Measurements from ENCODE around the gene SSH2.
"Not testable (repeated sequence)": the region's sequence is repeated elsewhere in the genome, so short reads cannot be mapped to it uniquely, and the experiment has no call there.

Gene SSH2

DNA sequence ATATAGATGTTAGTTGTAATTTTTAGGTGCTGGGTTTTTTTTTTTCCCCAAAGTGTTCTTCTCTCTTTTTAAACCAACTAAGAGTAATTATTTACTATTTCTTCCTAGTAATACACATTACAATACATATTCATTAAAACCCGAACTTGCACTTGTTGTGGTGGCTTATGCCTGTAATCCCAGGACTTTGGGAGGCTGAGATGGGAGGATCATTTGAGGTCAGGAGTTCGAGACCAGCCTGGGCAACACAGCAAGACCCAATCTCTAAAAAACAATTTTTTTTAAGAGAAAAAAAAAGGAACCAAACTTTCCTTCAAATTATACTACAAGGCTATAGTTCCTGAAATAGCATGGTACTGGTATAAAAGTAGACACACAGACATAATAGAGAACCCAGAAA is 15.3 kb upstream of the SSH2 start:
- no peak overlapping the region for H2AFZ ChIP-seq (ENCODE audit: low read length)
- no peaks in the 10 kb centered on the region for H3K9me3 ChIP-seq (replicated peaks; ENCODE audit: insufficient read depth, low read length)
- H3K27me3 ChIP-seq (replicated peaks; ENCODE audit: insufficient read depth, low read length): no peaks in the 10 kb centered on the region
- DNase-seq: no peak
- H3K27ac ChIP-seq (ENCODE audit: low read length): no peak overlapping the region
- TF ChIP-seq, protein P1, sequence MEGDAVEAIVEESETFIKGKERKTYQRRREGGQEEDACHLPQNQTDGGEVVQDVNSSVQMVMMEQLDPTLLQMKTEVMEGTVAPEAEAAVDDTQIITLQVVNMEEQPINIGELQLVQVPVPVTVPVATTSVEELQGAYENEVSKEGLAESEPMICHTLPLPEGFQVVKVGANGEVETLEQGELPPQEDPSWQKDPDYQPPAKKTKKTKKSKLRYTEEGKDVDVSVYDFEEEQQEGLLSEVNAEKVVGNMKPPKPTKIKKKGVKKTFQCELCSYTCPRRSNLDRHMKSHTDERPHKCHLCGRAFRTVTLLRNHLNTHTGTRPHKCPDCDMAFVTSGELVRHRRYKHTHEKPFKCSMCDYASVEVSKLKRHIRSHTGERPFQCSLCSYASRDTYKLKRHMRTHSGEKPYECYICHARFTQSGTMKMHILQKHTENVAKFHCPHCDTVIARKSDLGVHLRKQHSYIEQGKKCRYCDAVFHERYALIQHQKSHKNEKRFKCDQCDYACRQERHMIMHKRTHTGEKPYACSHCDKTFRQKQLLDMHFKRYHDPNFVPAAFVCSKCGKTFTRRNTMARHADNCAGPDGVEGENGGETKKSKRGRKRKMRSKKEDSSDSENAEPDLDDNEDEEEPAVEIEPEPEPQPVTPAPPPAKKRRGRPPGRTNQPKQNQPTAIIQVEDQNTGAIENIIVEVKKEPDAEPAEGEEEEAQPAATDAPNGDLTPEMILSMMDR (IDR thresholded peaks at IDR 0.05; ENCODE audit: low read length): no peak
- TF ChIP-seq EZH2 (optimal IDR thresholded peaks at IDR 0.05; ENCODE audit: low read depth, low read length) (no peak), EZH2phosphoT487 (IDR thresholded peaks at IDR 0.05; ENCODE audit: low read length) (no peak)
- no peaks in the 10 kb centered on the region for H3K9me2 ChIP-seq (replicated peaks; ENCODE audit: insufficient read depth, low read length)
- H4K20me1 ChIP-seq (ENCODE audit: insufficient read depth, low read length): no peaks in the 10 kb centered on the region
- H3F3A ChIP-seq (ENCODE audit: insufficient read depth, low read length): no peaks in the 10 kb centered on the region
- H3K4me1 ChIP-seq (ENCODE audit: low read length): no peaks in the 10 kb centered on the region
- no peak overlapping the region for H3K4me3 ChIP-seq (ENCODE audit: low read length)
- no peak overlapping the region for H3K4me2 ChIP-seq (ENCODE audit: low read depth, low read length)
- H3K79me2 ChIP-seq (ENCODE audit: low read length): no peaks in the 10 kb centered on the region
- H3K9ac ChIP-seq (ENCODE audit: low read length): no peak overlapping the region
- H3K36me3 ChIP-seq (replicated peaks; ENCODE audit: insufficient read depth, low read length): no peaks in the 10 kb centered on the region

DNA sequence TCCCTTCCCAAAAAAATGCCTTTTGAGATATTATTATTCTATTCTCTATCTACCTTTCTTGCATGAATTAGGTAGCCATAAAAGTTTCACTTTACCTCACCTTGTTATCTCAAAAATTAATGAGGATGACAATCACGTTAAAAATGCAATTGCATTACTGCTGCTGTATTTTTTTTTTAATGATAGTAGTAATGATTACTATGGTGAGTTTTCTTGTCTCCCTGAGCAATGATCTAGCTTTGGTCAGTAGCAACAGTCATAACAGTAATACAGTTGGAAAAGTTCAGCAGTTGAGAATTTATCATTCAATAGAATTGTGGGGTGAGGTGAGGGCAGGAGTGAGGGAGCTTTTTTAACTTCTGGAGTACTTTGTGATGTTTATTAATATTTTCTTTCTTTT is 11.3 kb upstream of the SSH2 start, which contains the start of gene EFCAB5:
Gene EFCAB5, plus strand, starts transcription at position 301 of the 400 bp plus-strand sequence. CDS start 163 bp downstream, outside the sequence.
- no peaks in the 10 kb centered on the region for H4K20me1 ChIP-seq (ENCODE audit: insufficient read depth, low read length)
- no peak within 1 kb of the TSS for H3K9ac ChIP-seq (ENCODE audit: low read length)
- no peaks in the 10 kb centered on the region for H3K9me2 ChIP-seq (replicated peaks; ENCODE audit: insufficient read depth, low read length)
- no peaks in the 10 kb centered on the region for H3K4me1 ChIP-seq (ENCODE audit: low read length)
- H3K36me3 ChIP-seq (replicated peaks; ENCODE audit: insufficient read depth, low read length): no peaks in the 10 kb centered on the region
- TF ChIP-seq EZH2 (optimal IDR thresholded peaks at IDR 0.05; ENCODE audit: low read depth, low read length) (no peak), EZH2phosphoT487 (IDR thresholded peaks at IDR 0.05; ENCODE audit: low read length) (no peak)
- TF ChIP-seq, protein P1 (IDR thresholded peaks at IDR 0.05; ENCODE audit: low read length): no peak
- no peak for DNase-seq
- no peaks in the 10 kb centered on the region for H3K27me3 ChIP-seq (replicated peaks; ENCODE audit: insufficient read depth, low read length)
- H3K4me3 ChIP-seq (ENCODE audit: low read length): no peak within 1 kb of the TSS
- no peak within 1 kb of the TSS for H2AFZ ChIP-seq (ENCODE audit: low read length)
- H3K9me3 ChIP-seq (replicated peaks; ENCODE audit: insufficient read depth, low read length): no peaks in the 10 kb centered on the region
- no peaks in the 10 kb centered on the region for H3K79me2 ChIP-seq (ENCODE audit: low read length)
- H3K4me2 ChIP-seq (ENCODE audit: low read depth, low read length): no peak within 1 kb of the TSS
- no peak within 1 kb of the TSS for H3K27ac ChIP-seq (ENCODE audit: low read length)
- H3F3A ChIP-seq (ENCODE audit: insufficient read depth, low read length): no peaks in the 10 kb centered on the region

DNA sequence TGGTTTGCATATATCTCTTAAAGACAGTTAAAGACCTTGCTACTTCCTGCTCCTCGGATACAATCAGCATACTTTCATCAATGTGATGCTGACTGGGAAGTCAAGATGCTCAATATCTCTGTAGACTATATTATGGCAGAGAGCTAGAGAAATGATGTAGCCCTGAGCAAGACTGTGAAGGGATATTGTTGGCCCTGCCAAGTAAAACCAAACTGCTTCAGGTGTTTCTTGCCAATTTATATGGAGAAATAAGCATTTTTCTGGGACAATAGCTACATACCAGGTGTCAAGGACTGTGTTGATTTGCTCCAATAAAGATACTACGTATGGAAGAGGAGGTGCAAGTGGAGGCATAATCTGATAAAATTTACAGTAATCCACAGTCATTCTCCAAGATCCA is 6.7 kb upstream of the SSH2 start:
- Histone ChIP-seq H2AFZ (ENCODE audit: low read length) (no peak overlapping the region), H3K79me2 (ENCODE audit: low read length) (no peaks in the 10 kb centered on the region), H3K27ac (ENCODE audit: low read length) (no peak overlapping the region), H3K4me2 (ENCODE audit: low read depth, low read length) (no peak overlapping the region), H3F3A (ENCODE audit: insufficient read depth, low read length) (0 out of 2 replicates have a peak, but pooled peaks cover 2% of the 10 kb centered on the region), H3K9me3 (replicated peaks; ENCODE audit: insufficient read depth, low read length) (no peaks in the 10 kb centered on the region), H3K36me3 (replicated peaks; ENCODE audit: insufficient read depth, low read length) (no peaks in the 10 kb centered on the region), H3K4me3 (ENCODE audit: low read length) (no peak overlapping the region), H3K27me3 (replicated peaks; ENCODE audit: insufficient read depth, low read length) (no peaks in the 10 kb centered on the region), H3K9ac (ENCODE audit: low read length) (no peak overlapping the region), H3K4me1 (ENCODE audit: low read length) (peaks cover 2% of the 10 kb centered on the region), H4K20me1 (ENCODE audit: insufficient read depth, low read length) (no peaks in the 10 kb centered on the region), H3K9me2 (replicated peaks; ENCODE audit: insufficient read depth, low read length) (no peaks in the 10 kb centered on the region)
- no peak for DNase-seq
- TF ChIP-seq, protein P1 (IDR thresholded peaks at IDR 0.05; ENCODE audit: low read length): no peak
- no peak for TF ChIP-seq EZH2 (optimal IDR thresholded peaks at IDR 0.05; ENCODE audit: low read depth, low read length)

DNA sequence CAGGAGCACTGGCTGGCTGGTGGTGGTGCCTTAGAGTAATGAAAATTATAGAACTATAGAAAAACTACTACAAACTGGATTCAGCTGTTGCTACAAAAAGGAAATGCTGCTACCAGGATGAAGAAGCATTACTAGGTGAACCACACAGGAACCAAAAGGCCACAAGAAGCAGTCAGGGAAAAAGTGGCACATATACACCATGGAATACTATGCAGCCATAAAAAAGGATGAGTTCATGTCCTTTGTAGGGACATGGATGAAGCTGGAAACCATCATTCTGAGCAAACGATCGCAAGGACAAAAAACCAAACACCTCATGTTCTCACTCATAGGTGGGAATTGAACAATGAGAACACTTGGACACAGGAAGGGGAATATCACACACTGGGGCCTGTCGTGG is 5.9 kb upstream of the SSH2 start:
- H3K27me3 ChIP-seq (replicated peaks; ENCODE audit: insufficient read depth, low read length); H3K27ac ChIP-seq (ENCODE audit: low read length); H3K9ac ChIP-seq (ENCODE audit: low read length); H3K4me2 ChIP-seq (ENCODE audit: low read depth, low read length); H3K79me2 ChIP-seq (ENCODE audit: low read length); H3K9me2 ChIP-seq (replicated peaks; ENCODE audit: insufficient read depth, low read length); H3K4me1 ChIP-seq (ENCODE audit: low read length); H4K20me1 ChIP-seq (ENCODE audit: insufficient read depth, low read length); DNase-seq; H3F3A ChIP-seq (ENCODE audit: insufficient read depth, low read length); H2AFZ ChIP-seq (ENCODE audit: low read length); H3K9me3 ChIP-seq (replicated peaks; ENCODE audit: insufficient read depth, low read length); H3K36me3 ChIP-seq (replicated peaks; ENCODE audit: insufficient read depth, low read length); H3K4me3 ChIP-seq (ENCODE audit: low read length): not testable (repeated sequence)
